DND-41 (cell line): Measurements from ENCODE around the gene SAMD11.

ENCODE experiments used
- EZH2 ChIP-seq: IDR thresholded peaks from 3 replicates; pipeline ENCODE4 v1.6.1; 2012; ENCODE audit warnings: borderline replicate concordance, low read depth, mild to moderate bottlenecking, moderate library complexity, low read length, inconsistent platforms; ENCODE audit not compliant: severe bottlenecking
- TF ChIP-seq, protein P1 (sequence below): IDR thresholded peaks from 2 replicates; pipeline ENCODE4 v1.5.1; 2012; ENCODE audit warnings: borderline replicate concordance, low read length, moderate library complexity, mild to moderate bottlenecking; ENCODE audit not compliant: poor library complexity, severe bottlenecking; ENCODE audit errors: extremely low read depth

DNA sequence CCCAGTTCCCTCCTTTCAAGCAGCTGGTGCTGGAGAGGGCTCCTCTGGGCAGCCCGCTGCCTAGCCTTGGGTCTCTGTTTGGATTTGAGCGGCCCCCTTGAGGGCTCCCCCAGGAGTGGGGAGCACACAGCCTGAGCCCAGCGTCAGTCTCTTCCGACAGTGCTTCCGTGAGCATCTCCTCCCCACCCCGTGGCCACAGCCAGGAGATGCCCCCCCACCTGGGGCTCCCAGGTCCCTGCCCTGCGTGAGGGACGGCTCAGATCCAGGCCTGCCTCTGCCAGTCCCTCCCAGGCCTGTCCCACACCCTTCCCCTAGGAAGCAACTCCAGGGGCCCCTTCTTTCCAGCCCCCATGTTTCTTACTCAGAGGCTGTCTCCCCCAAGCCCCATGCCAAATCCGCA lies 3.5 kb downstream of the SAMD11 start:
- TF ChIP-seq, protein P1, sequence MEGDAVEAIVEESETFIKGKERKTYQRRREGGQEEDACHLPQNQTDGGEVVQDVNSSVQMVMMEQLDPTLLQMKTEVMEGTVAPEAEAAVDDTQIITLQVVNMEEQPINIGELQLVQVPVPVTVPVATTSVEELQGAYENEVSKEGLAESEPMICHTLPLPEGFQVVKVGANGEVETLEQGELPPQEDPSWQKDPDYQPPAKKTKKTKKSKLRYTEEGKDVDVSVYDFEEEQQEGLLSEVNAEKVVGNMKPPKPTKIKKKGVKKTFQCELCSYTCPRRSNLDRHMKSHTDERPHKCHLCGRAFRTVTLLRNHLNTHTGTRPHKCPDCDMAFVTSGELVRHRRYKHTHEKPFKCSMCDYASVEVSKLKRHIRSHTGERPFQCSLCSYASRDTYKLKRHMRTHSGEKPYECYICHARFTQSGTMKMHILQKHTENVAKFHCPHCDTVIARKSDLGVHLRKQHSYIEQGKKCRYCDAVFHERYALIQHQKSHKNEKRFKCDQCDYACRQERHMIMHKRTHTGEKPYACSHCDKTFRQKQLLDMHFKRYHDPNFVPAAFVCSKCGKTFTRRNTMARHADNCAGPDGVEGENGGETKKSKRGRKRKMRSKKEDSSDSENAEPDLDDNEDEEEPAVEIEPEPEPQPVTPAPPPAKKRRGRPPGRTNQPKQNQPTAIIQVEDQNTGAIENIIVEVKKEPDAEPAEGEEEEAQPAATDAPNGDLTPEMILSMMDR: no peak
- no peak for TF ChIP-seq EZH2
